ENCODE data around the gene GRIK1.

Gene GRIK1

GRCh38 chr21:29940991-29941390 is 1.2 kb upstream of the GRIK1 start:
- Mint-ChIP-seq H3K36me3 (no peaks in the 10 kb centered on the region), H3K27me3 (peaks cover 37% of the 10 kb centered on the region), H3K9me3 (ENCODE audit: low read depth) (no peaks in the 10 kb centered on the region), H3K4me1 (ENCODE audit: low read depth) (peaks cover 6% of the 10 kb centered on the region), H3K4me3 (no peak overlapping the region), H3K27ac (no peak overlapping the region)

- H3K4me3 Mint-ChIP-seq: no peak overlapping the region
- H3K27ac Mint-ChIP-seq: no peak overlapping the region
- no peaks in the 10 kb centered on the region for H3K9me3 Mint-ChIP-seq (ENCODE audit: low read depth)
- H3K4me1 Mint-ChIP-seq (ENCODE audit: low read depth): peaks cover 6% of the 10 kb centered on the region
- H3K27me3 Mint-ChIP-seq: peaks cover 39% of the 10 kb centered on the region
- no peaks in the 10 kb centered on the region for H3K36me3 Mint-ChIP-seq
Observed at GRCh38 chr21:29940361-29940760, 565 bp upstream of the GRIK1 start.

GRCh38 chr21:29939104-29939923 is 482 bp downstream of the GRIK1 start:
- Mint-ChIP-seq H3K4me1 (ENCODE audit: low read depth) (peaks cover 6% of the 10 kb centered on the region), H3K9me3 (ENCODE audit: low read depth) (no peaks in the 10 kb centered on the region), H3K36me3 (no peaks in the 10 kb centered on the region), H3K4me3 (no peak overlapping the region), H3K27me3 (peaks cover 37% of the 10 kb centered on the region), H3K27ac (no peak overlapping the region)

GRCh38 chr21:29938776-29939103 is 1.1 kb downstream of the GRIK1 start:
- no peak overlapping the region for H3K4me3 Mint-ChIP-seq
- H3K27me3 Mint-ChIP-seq: peaks cover 33% of the 10 kb centered on the region

GRCh38 chr21:29933088-29933487 is 6.7 kb downstream of the GRIK1 start:
- Mint-ChIP-seq H3K27ac (no peak overlapping the region), H3K27me3 (peaks cover 12% of the 10 kb centered on the region), H3K36me3 (no peaks in the 10 kb centered on the region)

More at GRCh38 chr21:29938776-29939103, 1.1 kb downstream of the GRIK1 start:
- Mint-ChIP-seq H3K4me1 (ENCODE audit: low read depth) (peaks cover 6% of the 10 kb centered on the region), H3K9me3 (ENCODE audit: low read depth) (no peaks in the 10 kb centered on the region), H3K36me3 (no peaks in the 10 kb centered on the region), H3K27ac (no peak overlapping the region)

GRCh38 chr21:29928537-29928936 is 11.3 kb downstream of the GRIK1 start:
- Mint-ChIP-seq H3K4me3 (no peak overlapping the region), H3K9me3 (ENCODE audit: low read depth) (no peaks in the 10 kb centered on the region), H3K4me1 (ENCODE audit: low read depth) (no peaks in the 10 kb centered on the region), H3K27ac (no peak overlapping the region), H3K36me3 (no peaks in the 10 kb centered on the region), H3K27me3 (no peaks in the 10 kb centered on the region)

More at GRCh38 chr21:29933088-29933487, 6.7 kb downstream of the GRIK1 start:
- Mint-ChIP-seq H3K4me3 (no peak overlapping the region), H3K4me1 (ENCODE audit: low read depth) (no peaks in the 10 kb centered on the region), H3K9me3 (ENCODE audit: low read depth) (no peaks in the 10 kb centered on the region)

- Mint-ChIP-seq H3K4me3 (no peak overlapping the region), H3K4me1 (ENCODE audit: low read depth) (no peaks in the 10 kb centered on the region), H3K9me3 (ENCODE audit: low read depth) (no peaks in the 10 kb centered on the region), H3K36me3 (no peaks in the 10 kb centered on the region), H3K27ac (no peak overlapping the region), H3K27me3 (peaks cover 6% of the 10 kb centered on the region)
Observed at GRCh38 chr21:29920938-29921337, 18.9 kb downstream of the GRIK1 start.

GRCh38 chr21:29914326-29914725 is 25.5 kb downstream of the GRIK1 start:
- H3K36me3 Mint-ChIP-seq: no peaks in the 10 kb centered on the region
- H3K27ac Mint-ChIP-seq: no peak overlapping the region
- no peaks in the 10 kb centered on the region for H3K4me1 Mint-ChIP-seq (ENCODE audit: low read depth)
- peaks cover 4% of the 10 kb centered on the region for H3K9me3 Mint-ChIP-seq (ENCODE audit: low read depth)
- no peak overlapping the region for H3K4me3 Mint-ChIP-seq
- peaks cover 5% of the 10 kb centered on the region for H3K27me3 Mint-ChIP-seq

- no peaks in the 10 kb centered on the region for H3K4me1 Mint-ChIP-seq (ENCODE audit: low read depth)
- H3K27ac Mint-ChIP-seq: no peak overlapping the region
- no peak overlapping the region for H3K4me3 Mint-ChIP-seq
- peaks cover 2% of the 10 kb centered on the region for H3K27me3 Mint-ChIP-seq
- H3K36me3 Mint-ChIP-seq: no peaks in the 10 kb centered on the region
- H3K9me3 Mint-ChIP-seq (ENCODE audit: low read depth): peaks cover 4% of the 10 kb centered on the region
Observed at GRCh38 chr21:29909571-29909970, 30.2 kb downstream of the GRIK1 start.

- Mint-ChIP-seq H3K27me3 (peaks cover 2% of the 10 kb centered on the region), H3K4me1 (ENCODE audit: low read depth) (no peaks in the 10 kb centered on the region), H3K9me3 (ENCODE audit: low read depth) (no peaks in the 10 kb centered on the region), H3K36me3 (no peaks in the 10 kb centered on the region), H3K27ac (no peak overlapping the region), H3K4me3 (no peak overlapping the region)
Observed at GRCh38 chr21:29904359-29905282, 35.2 kb downstream of the GRIK1 start.

- Mint-ChIP-seq H3K4me1 (ENCODE audit: low read depth) (no peaks in the 10 kb centered on the region), H3K36me3 (no peaks in the 10 kb centered on the region), H3K9me3 (ENCODE audit: low read depth) (no peaks in the 10 kb centered on the region), H3K4me3 (no peak overlapping the region), H3K27me3 (peaks cover 9% of the 10 kb centered on the region), H3K27ac (no peak overlapping the region)
Observed at GRCh38 chr21:29896884-29897283, 42.9 kb downstream of the GRIK1 start.

- Mint-ChIP-seq H3K27ac (no peak overlapping the region), H3K4me3 (no peak overlapping the region), H3K9me3 (ENCODE audit: low read depth) (no peaks in the 10 kb centered on the region), H3K4me1 (ENCODE audit: low read depth) (no peaks in the 10 kb centered on the region), H3K27me3 (peaks cover 14% of the 10 kb centered on the region), H3K36me3 (no peaks in the 10 kb centered on the region)
Observed at GRCh38 chr21:29893687-29894086, 46.1 kb downstream of the GRIK1 start.

- H3K27ac Mint-ChIP-seq: no peak overlapping the region
- H3K4me1 Mint-ChIP-seq (ENCODE audit: low read depth): no peaks in the 10 kb centered on the region
- no peaks in the 10 kb centered on the region for H3K36me3 Mint-ChIP-seq
- H3K4me3 Mint-ChIP-seq: no peak overlapping the region
- no peaks in the 10 kb centered on the region for H3K9me3 Mint-ChIP-seq (ENCODE audit: low read depth)
- H3K27me3 Mint-ChIP-seq: peaks cover 17% of the 10 kb centered on the region
Observed at GRCh38 chr21:29892379-29892778, 47.4 kb downstream of the GRIK1 start.

- Mint-ChIP-seq H3K27me3 (peaks cover 11% of the 10 kb centered on the region), H3K4me3 (no peak overlapping the region), H3K27ac (no peak overlapping the region), H3K9me3 (ENCODE audit: low read depth) (no peaks in the 10 kb centered on the region), H3K36me3 (no peaks in the 10 kb centered on the region), H3K4me1 (ENCODE audit: low read depth) (no peaks in the 10 kb centered on the region)
Observed at GRCh38 chr21:29888437-29888836, 51.4 kb downstream of the GRIK1 start.

GRCh38 chr21:29887313-29888009 is 52.3 kb downstream of the GRIK1 start:
- peaks cover 11% of the 10 kb centered on the region for H3K27me3 Mint-ChIP-seq
- H3K4me3 Mint-ChIP-seq: no peak overlapping the region
- no peaks in the 10 kb centered on the region for H3K9me3 Mint-ChIP-seq (ENCODE audit: low read depth)
- H3K27ac Mint-ChIP-seq: no peak overlapping the region
- no peaks in the 10 kb centered on the region for H3K4me1 Mint-ChIP-seq (ENCODE audit: low read depth)
- H3K36me3 Mint-ChIP-seq: no peaks in the 10 kb centered on the region

Data from activated naive CD8-positive, alpha-beta T cell (primary cell).